Measurements from ENCODE around the gene MRI1.

- TF ChIP-seq EZH2 (IDR thresholded peaks at IDR 0.05; ENCODE audit: low read depth, unreplicated experiment) (no peak), STAT1 (IDR thresholded peaks at IDR 0.05; ENCODE audit: unreplicated experiment) (no peak)
These were observed 14.5 kb downstream of the MRI1 start for GRCh38 chr19:13778847-13779246.

All from GM23338 (cell line).